SK-MEL-5 (cell line): ENCODE results near the gene VIM. TPM values are rescaled to one million over a fixed set of nuclear protein-coding genes. Genes with fewer than 3 reads are reported as not detected.

Source experiments
- DNase-seq: peaks from one replicate; pipeline ENCODE4 v3.0.0-alpha.2; 2016; ENCODE audit warnings: low read depth, low spot score
- in situ Hi-C: cut with HindIII; loops from 2 replicates; pipeline ENCODE4 v1.10.0; 2016; ENCODE audit warnings: low sequenced_read_pairs, high pct_unique_total_duplicates, low pct_unique_long_range_greater_than_20kb
- polyA plus RNA-seq, 2 experiments: library from polyadenylated mRNA; depleted of rRNA; stranded (reverse); fragments of >200 nt; gene quantifications; 2 replicates each; pipeline ENCODE4 v1.2.3, GENCODE V29; 2015
- total RNA-seq: library from RNA; depleted of rRNA; stranded (reverse); fragments of >200 nt; shearing (Covaris generic); gene quantifications from 2 replicates; pipeline ENCODE4 v1.2.3, GENCODE V29; 2014; rRNA removed

VIM gene
- total RNA-seq, result 2,222 and 2,306 TPM in 2 replicates
- 2,226 and 2,601 TPM in 2 replicates for polyA plus RNA-seq (2015; cell fraction: cytosol; rRNA removed)
- 999 and 1,074 TPM in 2 replicates for polyA plus RNA-seq (2015; cell fraction: nucleus; rRNA removed)

GRCh38 chr10:17228091-17229015, at the start of gene VIM:
TSS of gene VIM (plus strand) at chr10:17228241. CDS start at chr10:17229423, 1,182 bp downstream.
- in situ Hi-C loops, result loop anchor here (25.0 kb wide), 1 partner anchor 366 kb away; no protein-coding TSS in a partner anchor
- DNase-seq, result peak; percentile 86

- DNase-seq, result no peak
- in situ Hi-C loops, result no loop called here
Measured at GRCh38 chr10:17179002-17179401, 49.0 kb upstream of the VIM start.

GRCh38 chr10:17181110-17181509, 46.9 kb upstream of the VIM start:
- in situ Hi-C loops, result no loop called here
- DNase-seq, result no peak

GRCh38 chr10:17181751-17182150, 46.3 kb upstream of the VIM start:
- DNase-seq, result no peak
- in situ Hi-C loops, result no loop called here

GRCh38 chr10:17183110-17183509, 44.9 kb upstream of the VIM start:
- no peak for DNase-seq
- in situ Hi-C loops, result no loop called here

GRCh38 chr10:17185873-17186272, 42.2 kb upstream of the VIM start:
- DNase-seq, result no peak
- in situ Hi-C loops, result no loop called here

- in situ Hi-C loops, result no loop called here
- no peak for DNase-seq
Measured at GRCh38 chr10:17188644-17189172, 39.3 kb upstream of the VIM start.

- in situ Hi-C loops, result no loop called here
- no peak for DNase-seq
Measured at GRCh38 chr10:17190602-17191001, 37.4 kb upstream of the VIM start.

GRCh38 chr10:17195083-17195482, 33.0 kb upstream of the VIM start:
- no peak for DNase-seq
- in situ Hi-C loops, result no loop called here

GRCh38 chr10:17196045-17196444, 32.0 kb upstream of the VIM start:
- in situ Hi-C loops, result no loop called here
- no peak for DNase-seq

- no peak for DNase-seq
- in situ Hi-C loops, result no loop called here
Measured at GRCh38 chr10:17196573-17196972, 31.5 kb upstream of the VIM start.

- no peak for DNase-seq
- in situ Hi-C loops, result no loop called here
Measured at GRCh38 chr10:17199351-17199804, 28.7 kb upstream of the VIM start.

GRCh38 chr10:17200001-17200911, 27.8 kb upstream of the VIM start:
- in situ Hi-C loops, result no loop called here
- DNase-seq, result no peak

GRCh38 chr10:17200912-17201793, 26.9 kb upstream of the VIM start, which contains the start of gene TRDMT1:
TSS of gene TRDMT1 (minus strand) at chr10:17201672. CDS start at chr10:17201634, 38 bp downstream.
- in situ Hi-C loops, result no loop called here
- peak; percentile 84 for DNase-seq

- in situ Hi-C loops, result no loop called here
- no peak for DNase-seq
Measured at GRCh38 chr10:17201794-17202116, 26.3 kb upstream of the VIM start.

- DNase-seq, result no peak
- in situ Hi-C loops, result no loop called here
Measured at GRCh38 chr10:17202506-17202905, 25.5 kb upstream of the VIM start.

GRCh38 chr10:17202999-17203398, 25.0 kb upstream of the VIM start:
- in situ Hi-C loops, result no loop called here
- DNase-seq, result no peak
